ENCODE measurements around the gene ADAM17.

DNA sequence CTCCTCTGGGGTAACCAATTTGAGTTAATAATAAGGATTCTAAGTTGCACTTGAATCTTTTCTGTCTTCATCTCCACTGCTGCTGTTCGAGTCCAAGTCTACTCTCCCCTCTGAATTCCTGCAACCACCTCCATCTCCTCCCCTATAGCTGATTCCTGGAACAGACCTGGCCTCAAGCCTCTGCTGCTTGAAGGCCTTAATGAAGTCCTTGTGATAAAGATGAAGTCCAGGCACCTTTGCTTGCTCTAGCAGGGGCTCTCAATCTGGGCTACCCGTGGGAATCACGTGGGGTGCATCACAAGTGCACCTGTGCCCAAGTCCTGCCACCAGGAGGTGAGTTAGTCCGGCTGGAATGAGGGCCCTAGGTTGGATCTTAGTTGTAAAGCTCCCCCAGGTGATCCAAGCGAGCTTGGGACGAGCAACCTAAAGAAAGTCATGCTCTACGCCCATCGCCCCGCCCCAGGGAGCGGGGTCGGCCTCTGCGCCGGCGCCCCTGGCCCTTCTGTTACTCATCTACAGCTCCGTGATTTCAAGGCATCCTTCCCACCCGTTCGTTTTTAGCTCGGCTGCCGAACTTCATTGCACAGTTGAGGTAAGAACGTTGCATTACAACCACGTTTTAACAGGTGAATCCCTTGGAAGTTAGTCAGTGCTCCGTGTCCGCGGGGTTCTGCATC, 82.2 kb downstream of the ADAM17 start:
- TF ChIP-seq, protein P1, sequence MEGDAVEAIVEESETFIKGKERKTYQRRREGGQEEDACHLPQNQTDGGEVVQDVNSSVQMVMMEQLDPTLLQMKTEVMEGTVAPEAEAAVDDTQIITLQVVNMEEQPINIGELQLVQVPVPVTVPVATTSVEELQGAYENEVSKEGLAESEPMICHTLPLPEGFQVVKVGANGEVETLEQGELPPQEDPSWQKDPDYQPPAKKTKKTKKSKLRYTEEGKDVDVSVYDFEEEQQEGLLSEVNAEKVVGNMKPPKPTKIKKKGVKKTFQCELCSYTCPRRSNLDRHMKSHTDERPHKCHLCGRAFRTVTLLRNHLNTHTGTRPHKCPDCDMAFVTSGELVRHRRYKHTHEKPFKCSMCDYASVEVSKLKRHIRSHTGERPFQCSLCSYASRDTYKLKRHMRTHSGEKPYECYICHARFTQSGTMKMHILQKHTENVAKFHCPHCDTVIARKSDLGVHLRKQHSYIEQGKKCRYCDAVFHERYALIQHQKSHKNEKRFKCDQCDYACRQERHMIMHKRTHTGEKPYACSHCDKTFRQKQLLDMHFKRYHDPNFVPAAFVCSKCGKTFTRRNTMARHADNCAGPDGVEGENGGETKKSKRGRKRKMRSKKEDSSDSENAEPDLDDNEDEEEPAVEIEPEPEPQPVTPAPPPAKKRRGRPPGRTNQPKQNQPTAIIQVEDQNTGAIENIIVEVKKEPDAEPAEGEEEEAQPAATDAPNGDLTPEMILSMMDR (IDR thresholded peaks at IDR 0.05; ENCODE audit: low read length): no peak
- TF ChIP-seq EZH2phosphoT487 (IDR thresholded peaks at IDR 0.05; ENCODE audit: low read length): no peak
- no peak for TF ChIP-seq EZH2 (optimal IDR thresholded peaks at IDR 0.05; ENCODE audit: low read depth, low read length)

All from MM.1S (cell line).